ENCODE data around the gene KLK5. TPM values are rescaled to one million over a fixed set of nuclear protein-coding genes. Genes with fewer than 3 reads are reported as not detected.
"Not testable (repeated sequence)": the region's sequence is repeated elsewhere in the genome, so short reads cannot be mapped to it uniquely, and the experiment has no call there.

Gene KLK5
- polyA plus RNA-seq, 2 donors = 13.9 to 18.7 TPM

- Histone ChIP-seq H3K4me1 (ENCODE audit: control insufficient read depth in 2 of 2, insufficient read depth in 2 of 2, low read length in 1 of 2) (no peaks in the 10 kb centered on the region), H3K27ac (ENCODE audit: low read depth in 2 of 2, low read length in 1 of 2) (no peak overlapping the region), H3K9me3 (ENCODE audit: control insufficient read depth in 2 of 2, insufficient read depth in 1 of 2, low read depth in 1 of 2, low read length in 1 of 2) (peaks cover 0 to 2% of the 10 kb centered on the region in 2 donors), H3K27me3 (ENCODE audit: control insufficient read depth in 1 of 2, insufficient read depth in 2 of 2, low read length in 2 of 2) (peaks cover 0 to 3% of the 10 kb centered on the region in 2 donors), H3K4me3 (ENCODE audit: low read depth in 1 of 2, low read length in 2 of 2) (no peak overlapping the region), H3K36me3 (ENCODE audit: control insufficient read depth in 2 of 2, insufficient read depth in 2 of 2, low read length in 1 of 2) (no peaks in the 10 kb centered on the region)
- 55 to 70% methylated on average over 3 of the region's 3 CpGs for WGBS, 2 donors
Observed at GRCh38 chr19:50897191-50897607, 55.6 kb downstream of the KLK5 start.

GRCh38 chr19:50896591-50897190 lies 56.1 kb downstream of the KLK5 start:
- no peak overlapping the region for H3K27ac ChIP-seq (ENCODE audit: low read depth in 2 of 2, low read length in 1 of 2)
- no peaks in the 10 kb centered on the region for H3K36me3 ChIP-seq (ENCODE audit: control insufficient read depth in 2 of 2, insufficient read depth in 2 of 2, low read length in 1 of 2)
- H3K27me3 ChIP-seq (ENCODE audit: control insufficient read depth in 1 of 2, insufficient read depth in 2 of 2, low read length in 2 of 2) = peaks cover 0 to 3% of the 10 kb centered on the region in 2 donors
- H3K9me3 ChIP-seq (ENCODE audit: control insufficient read depth in 2 of 2, insufficient read depth in 1 of 2, low read depth in 1 of 2, low read length in 1 of 2) = peaks cover 0 to 2% of the 10 kb centered on the region in 2 donors
- H3K4me1 ChIP-seq (ENCODE audit: control insufficient read depth in 2 of 2, insufficient read depth in 2 of 2, low read length in 1 of 2) = no peaks in the 10 kb centered on the region
- 56 to 61% methylated on average over 6 of the region's 6 CpGs for WGBS, 2 donors
- no peak overlapping the region for H3K4me3 ChIP-seq (ENCODE audit: low read depth in 1 of 2, low read length in 2 of 2)

- not testable (repeated sequence) for H3K4me3 ChIP-seq (ENCODE audit: low read depth in 1 of 2, low read length in 2 of 2); H3K9me3 ChIP-seq (ENCODE audit: control insufficient read depth in 2 of 2, insufficient read depth in 1 of 2, low read depth in 1 of 2, low read length in 1 of 2); H3K27me3 ChIP-seq (ENCODE audit: control insufficient read depth in 1 of 2, insufficient read depth in 2 of 2, low read length in 2 of 2); H3K27ac ChIP-seq (ENCODE audit: low read depth in 2 of 2, low read length in 1 of 2); H3K4me1 ChIP-seq (ENCODE audit: control insufficient read depth in 2 of 2, insufficient read depth in 2 of 2, low read length in 1 of 2); H3K36me3 ChIP-seq (ENCODE audit: control insufficient read depth in 2 of 2, insufficient read depth in 2 of 2, low read length in 1 of 2)
- WGBS, 2 donors = 86 to 90% methylated on average over 9 of the region's 9 CpGs
Observed at GRCh38 chr19:50896089-50896590, 56.7 kb downstream of the KLK5 start.

GRCh38 chr19:50894478-50895356 lies 58.1 kb downstream of the KLK5 start:
- Histone ChIP-seq H3K36me3 (ENCODE audit: control insufficient read depth in 2 of 2, insufficient read depth in 2 of 2, low read length in 1 of 2) (no peaks in the 10 kb centered on the region), H3K27ac (ENCODE audit: low read depth in 2 of 2, low read length in 1 of 2) (no peak overlapping the region), H3K9me3 (ENCODE audit: control insufficient read depth in 2 of 2, insufficient read depth in 1 of 2, low read depth in 1 of 2, low read length in 1 of 2) (peaks cover 0 to 2% of the 10 kb centered on the region in 2 donors), H3K4me3 (ENCODE audit: low read depth in 1 of 2, low read length in 2 of 2) (no peak overlapping the region), H3K4me1 (ENCODE audit: control insufficient read depth in 2 of 2, insufficient read depth in 2 of 2, low read length in 1 of 2) (no peaks in the 10 kb centered on the region), H3K27me3 (ENCODE audit: control insufficient read depth in 1 of 2, insufficient read depth in 2 of 2, low read length in 2 of 2) (peaks cover 0 to 3% of the 10 kb centered on the region in 2 donors)
- 58 to 60% methylated on average over 10 of the region's 10 CpGs for WGBS, 2 donors

Other genes with a start within 250 kb of the KLK5 start
- under 1 TPM; 0.06 to 0.13 TPM for gene SHANK1, start 233.2 kb downstream of the KLK5 start, polyA plus RNA-seq
- 1 to 10 TPM; 3.9 to 4.8 TPM for gene CLEC11A, start 229.7 kb downstream of the KLK5 start, polyA plus RNA-seq
- not detected for gene GPR32, start 182.6 kb downstream of the KLK5 start, polyA plus RNA-seq
- not detected for gene ACP4, start 162.6 kb downstream of the KLK5 start, polyA plus RNA-seq
- gene KLK1, start 129.3 kb downstream of the KLK5 start, polyA plus RNA-seq = 1 to 10 TPM; 2.0 to 2.8 TPM
- gene KLK15, start 119.5 kb downstream of the KLK5 start, polyA plus RNA-seq = not detected
- not detected for gene KLK3, start 98.1 kb downstream of the KLK5 start, polyA plus RNA-seq
- gene KLK2, start 79.6 kb downstream of the KLK5 start, polyA plus RNA-seq = not detected
- under 1 TPM; 0.06 to 0.18 TPM for gene KLK4, start 41.6 kb downstream of the KLK5 start, polyA plus RNA-seq
- 10 to 100 TPM; 32.8 to 64.6 TPM for gene KLK6, start 16.6 kb upstream of the KLK5 start, polyA plus RNA-seq
- 10 to 100 TPM; 36.4 to 96.4 TPM for gene KLK7, start 30.9 kb upstream of the KLK5 start, polyA plus RNA-seq
- gene KLK8, start 48.6 kb upstream of the KLK5 start, polyA plus RNA-seq = 100 to 1,000 TPM; 226 to 261 TPM
- 100 to 1,000 TPM; 223 to 304 TPM for gene KLK10, start 66.7 kb upstream of the KLK5 start, polyA plus RNA-seq
- 100 to 1,000 TPM; 168 to 345 TPM for gene KLK11, start 73.6 kb upstream of the KLK5 start, polyA plus RNA-seq
- 100 to 1,000 TPM in 1 of 2 donors, 10 to 100 TPM in 1; 12.4 to 427 TPM for gene KLK12, start 82.0 kb upstream of the KLK5 start, polyA plus RNA-seq
- gene KLK13, start 112.1 kb upstream of the KLK5 start, polyA plus RNA-seq = 1,000 to 10,000 TPM in 1 of 2 donors, 100 to 1,000 TPM in 1; 406 to 1,038 TPM
- gene KLK14, start 129.8 kb upstream of the KLK5 start, polyA plus RNA-seq = under 1 TPM; 0.09 to 0.31 TPM
- gene CTU1, start 155.4 kb upstream of the KLK5 start, polyA plus RNA-seq = 1 to 10 TPM; 3.3 TPM
- gene SIGLEC9, start 171.9 kb upstream of the KLK5 start, polyA plus RNA-seq = under 1 TPM; 0.26 to 0.28 TPM
- under 1 TPM; 0.12 to 0.18 TPM for gene SIGLEC7, start 189.3 kb upstream of the KLK5 start, polyA plus RNA-seq

All from esophagus (tissue), 2 donors.